Upper lobe of left lung (tissue), 6 donors: ENCODE results near the gene TPST1. TPM values are rescaled to one million over a fixed set of nuclear protein-coding genes. Genes with fewer than 3 reads are reported as not detected.

Experiments used
- ATAC-seq, 2 donors: fragments of 200-7000 bp; cut with Tn5 transposase; one replicate each; pipeline ENCODE4 v1.9.1; 2022; ENCODE audit warnings: mild to moderate bottlenecking in 2 of 2, moderate library complexity in 2 of 2; ENCODE audit not compliant: low FRiP score in 2 of 2
- DNase-seq, 2 donors: peaks; one replicate each; pipeline ENCODE4 v3.0.0-alpha.2; 2019 to 2020
- H3K27ac ChIP-seq, 4 donors: fragments of 200-600 bp; sonication (generic); one replicate each; pipeline ENCODE4 v1.5.1; 2016 to 2019
- H3K27me3 ChIP-seq, 4 donors: fragments of 200-600 bp; sonication (generic); one replicate each; pipeline ENCODE4 v1.5.1; 2017 to 2019
- H3K36me3 ChIP-seq, 4 donors: fragments of 200-600 bp; sonication (generic); one replicate each; pipeline ENCODE4 v1.5.1; 2016 to 2019
- H3K4me1 ChIP-seq, 4 donors: fragments of 200-600 bp; sonication (generic); one replicate each; pipeline ENCODE4 v1.5.1; 2018 to 2019
- H3K4me3 ChIP-seq, 4 donors: fragments of 200-600 bp; sonication (generic); one replicate each; pipeline ENCODE4 v1.5.1; 2017 to 2019; ENCODE audit warnings: mild to moderate bottlenecking in 2 of 4, moderate library complexity in 1 of 4
- H3K9me3 ChIP-seq, 4 donors: fragments of 200-600 bp; sonication (generic); one replicate each; pipeline ENCODE4 v1.5.1; 2018 to 2019
- CTCF ChIP-seq, 6 experiments: fragments of 450-650 bp in 4 of 6; fragments of 200-600 bp in 2 of 6; sonication (generic) in 2 of 6; IDR thresholded peaks; one replicate each; pipeline ENCODE4 v1.5.1; 2016 to 2019; ENCODE audit warnings: antibody characterized with exemption in 6 of 6
- EP300 ChIP-seq, 4 donors: sonication (generic); formaldehyde crosslinking; IDR thresholded peaks; one replicate each; pipeline ENCODE4 v1.5.1; 2017; ENCODE audit warnings: antibody characterized with exemption in 4 of 4, control low read depth in 2 of 4
- POLR2A ChIP-seq, 4 donors: fragments of 450-650 bp; IDR thresholded peaks; one replicate each; pipeline ENCODE4 v1.5.1; 2016 to 2017; ENCODE audit warnings: antibody characterized with exemption in 4 of 4, mild to moderate bottlenecking in 2 of 4
- POLR2AphosphoS5 ChIP-seq, 2 donors: sonication (generic); formaldehyde crosslinking; IDR thresholded peaks; one replicate each; pipeline ENCODE4 v1.5.1; 2017; ENCODE audit warnings: antibody characterized with exemption in 2 of 2
- WGBS, 2 donors: methylation state at CpG; one replicate each; pipeline ENCODE4 v1.1.5; 2017 to 2018; 5-methylcytosine and 5-hydroxymethylcytosine counted together
- total RNA-seq, 6 donors: library from RNA; depleted of rRNA in 4 of 6; stranded (reverse); fragments of >200 nt in 4 of 6; gene quantifications; one replicate each; pipeline versions ENCODE4 v1.1.0 to v1.2.1, GENCODE V29; 2016 to 2021
- donor health status: DM: no; HTN: no; CAD: no; lungs with moderate emphysema.
- donor health status: DM: no; HTN: yes; CAD: no; lungs with severe emphysema.

TPST1 gene
- total RNA-seq, 6 donors from 2014 or later = 17.1 to 69.1 (median 19.0) TPM

DNA sequence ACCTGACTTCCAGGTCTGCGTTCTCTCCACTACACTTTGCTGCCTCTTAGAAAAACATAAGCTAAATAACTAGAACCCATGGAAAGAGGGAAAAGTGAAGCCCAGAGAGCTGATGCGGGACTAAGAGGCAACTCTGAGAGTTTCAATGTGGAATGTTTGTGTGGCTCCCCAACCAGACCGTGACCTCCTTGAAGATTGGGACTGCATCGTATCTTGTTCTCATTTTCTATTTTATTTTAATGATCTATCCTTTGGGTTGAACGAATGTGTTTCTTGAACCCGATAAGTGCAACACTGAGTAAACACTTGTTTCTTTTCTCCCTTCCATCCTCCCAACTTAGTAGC lies 77.4 kb downstream of the TPST1 start:
- TF ChIP-seq EP300 (IDR thresholded peaks at IDR 0.05) (no peak), POLR2A (IDR thresholded peaks at IDR 0.05) (no peak), POLR2AphosphoS5 (IDR thresholded peaks at IDR 0.05) (no peak), CTCF (IDR thresholded peaks at IDR 0.05) (no peak)
- Histone ChIP-seq H3K4me3 (no peak overlapping the region), H3K27ac (peak overlapping the region in 3 of 4 donors; percentile 19 to 53 (median 41)), H3K27me3 (no peaks in the 10 kb centered on the region), H3K4me1 (peaks cover 11 to 16% (median 14%) of the 10 kb centered on the region in 4 donors), H3K36me3 (no peaks in the 10 kb centered on the region), H3K9me3 (no peaks in the 10 kb centered on the region)
- no peak for ATAC-seq
- no peak for DNase-seq
- 88 to 90% methylated on average over 6 of the region's 6 CpGs for WGBS, 2 donors

- ATAC-seq = peak in 1 of 2 donors; percentile 78
- H3K9me3 ChIP-seq = no peaks in the 10 kb centered on the region
- 85 to 87% methylated on average over 5 of the region's 5 CpGs for WGBS, 2 donors
- H3K36me3 ChIP-seq = no peaks in the 10 kb centered on the region
- peaks cover 11 to 16% (median 14%) of the 10 kb centered on the region in 4 donors for H3K4me1 ChIP-seq
- TF ChIP-seq POLR2A (IDR thresholded peaks at IDR 0.05) (no peak), EP300 (IDR thresholded peaks at IDR 0.05) (no peak), CTCF (IDR thresholded peaks at IDR 0.05) (no peak), POLR2AphosphoS5 (IDR thresholded peaks at IDR 0.05) (no peak)
- DNase-seq = no peak
- H3K27ac ChIP-seq = peak overlapping the region in 1 of 4 donors; percentile 41
- no peaks in the 10 kb centered on the region for H3K27me3 ChIP-seq
- no peak overlapping the region for H3K4me3 ChIP-seq
Measured at GRCh38 chr7:66283003-66283920, 78.1 kb downstream of the TPST1 start.

GRCh38 chr7:66296001-66296521 lies 90.9 kb downstream of the TPST1 start:
- no peak for ATAC-seq
- Histone ChIP-seq H3K4me1 (peaks cover 0 to 12% (median 7%) of the 10 kb centered on the region in 4 donors), H3K4me3 (no peak overlapping the region), H3K36me3 (no peaks in the 10 kb centered on the region), H3K9me3 (peaks cover 0 to 4% (median 2%) of the 10 kb centered on the region in 4 donors), H3K27ac (peak overlapping the region in 3 of 4 donors; percentile 55 to 76 (median 61)), H3K27me3 (no peaks in the 10 kb centered on the region)
- no peak for DNase-seq
- TF ChIP-seq POLR2AphosphoS5 (IDR thresholded peaks at IDR 0.05) = no peak
- 13 to 17% methylated on average over 1 of the region's 1 CpG for WGBS, 2 donors

GRCh38 chr7:66296557-66296956 lies 91.4 kb downstream of the TPST1 start:
- H3K27ac ChIP-seq = peak overlapping the region in 3 of 4 donors; percentile 55 to 76 (median 61)
- no peak overlapping the region for H3K4me3 ChIP-seq
- DNase-seq = no peak
- peak in 1 of 2 donors; percentile 77 for ATAC-seq
- no peaks in the 10 kb centered on the region for H3K27me3 ChIP-seq
- H3K36me3 ChIP-seq = no peaks in the 10 kb centered on the region
- no peak for TF ChIP-seq CTCF (IDR thresholded peaks at IDR 0.05)
- peak in 1 of 2 donors; percentile 9 for TF ChIP-seq POLR2AphosphoS5 (IDR thresholded peaks at IDR 0.05)
- TF ChIP-seq POLR2A (IDR thresholded peaks at IDR 0.05) = no peak
- TF ChIP-seq EP300 (IDR thresholded peaks at IDR 0.05) = no peak
- H3K9me3 ChIP-seq = peaks cover 0 to 4% (median 2%) of the 10 kb centered on the region in 4 donors
- peaks cover 0 to 12% (median 7%) of the 10 kb centered on the region in 4 donors for H3K4me1 ChIP-seq
- 76 to 81% methylated on average over 3 of the region's 3 CpGs for WGBS, 2 donors

DNA sequence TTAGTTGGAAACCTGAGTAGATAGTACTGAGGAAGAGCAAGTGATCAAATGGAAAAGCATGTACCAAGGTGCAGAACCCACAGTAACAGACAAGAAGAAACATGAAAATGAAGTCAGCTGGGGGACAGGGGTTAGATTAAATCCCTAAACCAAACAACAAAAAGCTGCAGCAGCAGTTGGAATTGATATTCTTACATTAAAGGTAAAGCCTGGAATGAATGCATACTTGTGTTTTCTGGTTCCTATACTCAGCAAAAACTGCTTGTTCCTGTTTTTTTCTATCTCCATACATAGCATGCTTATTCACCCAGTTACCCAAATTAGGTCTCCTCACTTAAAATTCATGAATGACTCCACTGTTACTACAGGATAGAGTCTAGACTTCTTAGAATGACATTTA lies 92.4 kb downstream of the TPST1 start:
- peaks cover 0 to 4% (median 2%) of the 10 kb centered on the region in 4 donors for H3K9me3 ChIP-seq
- no peak for ATAC-seq
- H3K27me3 ChIP-seq = no peaks in the 10 kb centered on the region
- no peaks in the 10 kb centered on the region for H3K36me3 ChIP-seq
- H3K4me3 ChIP-seq = no peak overlapping the region
- TF ChIP-seq POLR2A (IDR thresholded peaks at IDR 0.05) (no peak), EP300 (IDR thresholded peaks at IDR 0.05) (no peak), POLR2AphosphoS5 (IDR thresholded peaks at IDR 0.05) (no peak), CTCF (IDR thresholded peaks at IDR 0.05) (no peak)
- no peak for DNase-seq
- H3K27ac ChIP-seq = peak overlapping the region in 3 of 4 donors; percentile 48 to 76 (median 55)
- peaks cover 5 to 15% (median 8%) of the 10 kb centered on the region in 4 donors for H3K4me1 ChIP-seq
